Gastrocnemius medialis (tissue), 4 donors: ENCODE data around the gene MRPL10. TPM values are rescaled to one million over a fixed set of nuclear protein-coding genes. Genes with fewer than 3 reads are reported as not detected.
"Not testable (repeated sequence)": the region's sequence is repeated elsewhere in the genome, so short reads cannot be mapped to it uniquely, and the experiment has no call there.

Experiments used
- ATAC-seq, 2 donors: fragments of 150-250 bp; one replicate each; pipeline ENCODE4 v1.9.1; 2016
- DNase-seq, 2 donors: peaks; one replicate each; pipeline ENCODE4 v3.0.0-alpha.2; 2019
- H3K27ac ChIP-seq, 4 donors: fragments of 200-600 bp; sonication (generic); 1 replicate in 1 of 4; 2 replicates in 3 of 4; pipeline ENCODE4 v1.5.1; 2016 to 2018; ENCODE audit warnings: mild to moderate bottlenecking in 2 of 4, moderate library complexity in 1 of 4
- H3K27me3 ChIP-seq, 3 donors: fragments of 200-600 bp; sonication (generic) in 2 of 3; 1 replicate in 1 of 3; 2 replicates in 2 of 3; pipeline versions ENCODE4 v1.5.1 to v1.6.0; 2016 to 2019; ENCODE audit warnings: mild to moderate bottlenecking in 1 of 3, moderate library complexity in 1 of 3
- H3K36me3 ChIP-seq, 2 donors: fragments of 200-600 bp; sonication (generic) in 1 of 2; one replicate each; pipeline ENCODE4 v1.5.1; 2017 to 2018
- H3K4me1 ChIP-seq, 2 donors: fragments of 200-600 bp; sonication (generic) in 1 of 2; one replicate each; pipeline ENCODE4 v1.5.1; 2016 to 2017; ENCODE audit warnings: mild to moderate bottlenecking in 2 of 2
- H3K4me3 ChIP-seq, 4 donors: fragments of 200-600 bp; sonication (generic) in 3 of 4; 1 replicate in 1 of 4; 2 replicates in 3 of 4; pipeline ENCODE4 v1.5.1; 2016 to 2019; ENCODE audit warnings: mild to moderate bottlenecking in 2 of 4
- H3K9me3 ChIP-seq, 3 donors: fragments of 200-600 bp; sonication (generic) in 2 of 3; 1 replicate in 1 of 3; 2 replicates in 2 of 3; pipeline ENCODE4 v1.5.1; 2016 to 2019
- CTCF ChIP-seq, 5 experiments: fragments of 450-650 bp in 3 of 5; fragments of 200-600 bp in 2 of 5; sonication (generic) in 2 of 5; IDR thresholded peaks in 4 of 5; conservative IDR thresholded peaks in 1 of 5; 1 replicate in 4 of 5; 2 replicates in 1 of 5; pipeline ENCODE4 v1.5.1; 2016 to 2019; ENCODE audit warnings: antibody characterized with exemption in 5 of 5, mild to moderate bottlenecking in 3 of 5, moderate library complexity in 3 of 5
- POLR2A ChIP-seq, 2 donors: fragments of 450-650 bp; IDR thresholded peaks; one replicate each; pipeline ENCODE4 v1.6.1; 2017; ENCODE audit warnings: antibody characterized with exemption in 2 of 2, mild to moderate bottlenecking in 2 of 2, moderate library complexity in 2 of 2
- in situ Hi-C, 4 donors: fragments of 200-750 bp; cut with MboI; loops; one replicate each; pipeline versions ENCODE4 v1.15.0 to v1.8.0; 2017; ENCODE audit warnings: low sequenced_read_pairs in 4 of 4
- intact Hi-C: fragments of 100-400 bp; cut with DNase I; formaldehyde crosslinking; loops from one replicate; pipeline ENCODE4 v1.15.1; 2023; ENCODE audit warnings: low total_unique reads
- total RNA-seq, 4 donors: library from RNA; depleted of rRNA; stranded (reverse); fragments of >200 nt; gene quantifications; one replicate each; pipeline versions ENCODE4 v1.1.0 to v1.2.3, GENCODE V29; 2016

Gene MRPL10
- total RNA-seq, 4 donors from 2014 or later: 38.6 to 76.5 (median 49.6) TPM

DNA sequence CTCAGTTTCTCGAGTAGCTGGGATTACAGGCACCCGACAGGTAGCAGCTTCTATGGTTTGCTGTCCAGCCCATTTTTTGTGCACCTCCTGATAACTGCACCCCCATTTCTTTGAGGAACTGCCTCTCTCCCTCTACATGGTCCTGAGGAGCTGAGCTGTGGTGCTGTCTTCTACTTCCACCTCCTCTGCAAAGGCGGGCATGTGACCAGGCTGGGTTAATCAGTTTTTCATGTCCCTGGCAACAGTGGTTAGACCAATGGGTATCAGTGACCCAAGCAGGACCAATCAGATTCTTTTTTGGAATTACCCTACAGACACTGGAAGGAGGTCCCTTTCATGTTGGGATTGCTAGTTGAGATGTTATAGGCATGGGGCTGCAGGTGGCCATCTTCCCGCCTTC is 57.0 kb downstream of the MRPL10 start:
- no peak for ATAC-seq
- in situ Hi-C loops: no loop called here
- intact Hi-C loops: no loop called here
- H3K27me3 ChIP-seq: peaks cover 27 to 35% (median 35%) of the 10 kb centered on the region in 3 donors
- DNase-seq: no peak
- H3K4me3 ChIP-seq: no peak overlapping the region
- H3K4me1 ChIP-seq: no peaks in the 10 kb centered on the region
- no peak for TF ChIP-seq POLR2A (IDR thresholded peaks at IDR 0.05)
- no peak for TF ChIP-seq CTCF (IDR thresholded peaks at IDR 0.05 in 4 of 5, conservative IDR thresholded peaks at IDR 0.05 in 1 of 5)
- H3K36me3 ChIP-seq: no peaks in the 10 kb centered on the region
- H3K9me3 ChIP-seq: no peaks in the 10 kb centered on the region
- H3K27ac ChIP-seq: no peak overlapping the region

GRCh38 chr17:47773649-47774048 is 57.7 kb downstream of the MRPL10 start:
- intact Hi-C loops, H3K36me3 ChIP-seq, H3K9me3 ChIP-seq, H3K4me1 ChIP-seq, DNase-seq, H3K4me3 ChIP-seq, H3K27ac ChIP-seq, in situ Hi-C loops, ATAC-seq: not testable (repeated sequence)
- H3K27me3 ChIP-seq: peaks cover 27 to 35% (median 35%) of the 10 kb centered on the region in 3 donors

Other genes with a start within 250 kb of the MRPL10 start
- gene KPNB1, start 181.6 kb downstream of the MRPL10 start, total RNA-seq: 100 to 1,000 TPM; 170 to 238 (median 211) TPM
- gene TBKBP1, start 137.4 kb downstream of the MRPL10 start, total RNA-seq: 10 to 100 TPM; 15.9 to 28.0 (median 23.0) TPM
- gene TBX21, start 98.3 kb downstream of the MRPL10 start, total RNA-seq: 1 to 10 TPM in 1 of 4 donors, under 1 TPM in 1, not detected in 2; 0.98 to 3.3 TPM
- 1 to 10 TPM in 3 of 4 donors, under 1 TPM in 1; 0.89 to 4.6 (median 1.6) TPM for gene OSBPL7, start 9.7 kb downstream of the MRPL10 start, total RNA-seq
- under 1 TPM in 1 of 4 donors, not detected in 3; 0.20 TPM for gene LRRC46, start 129 bp upstream of the MRPL10 start, total RNA-seq
- gene SCRN2, start 9.7 kb upstream of the MRPL10 start, total RNA-seq: 10 to 100 TPM; 11.0 to 22.3 (median 16.8) TPM
- under 1 TPM in 1 of 4 donors, not detected in 3; 0.16 TPM for gene SP6, start 19.6 kb upstream of the MRPL10 start, total RNA-seq
- 10 to 100 TPM in 1 of 4 donors, 1 to 10 TPM in 3; 5.5 to 28.6 (median 7.0) TPM for gene SP2, start 64.7 kb upstream of the MRPL10 start, total RNA-seq
- 10 to 100 TPM; 27.9 to 64.0 (median 41.5) TPM for gene PNPO, start 110.0 kb upstream of the MRPL10 start, total RNA-seq
- under 1 TPM in 1 of 4 donors, not detected in 3; 0.87 TPM for gene PRR15L, start 126.3 kb upstream of the MRPL10 start, total RNA-seq
- gene CDK5RAP3, start 139.6 kb upstream of the MRPL10 start, total RNA-seq: 10 to 100 TPM; 14.2 to 35.9 (median 27.8) TPM
- 10 to 100 TPM; 40.5 to 76.9 (median 52.8) TPM for gene COPZ2, start 206.3 kb upstream of the MRPL10 start, total RNA-seq
- gene NFE2L1, start 216.8 kb upstream of the MRPL10 start, total RNA-seq: 1,000 to 10,000 TPM in 2 of 4 donors, 100 to 1,000 TPM in 2; 622 to 1,180 (median 1,000) TPM